G401 (cell line): Measurements from ENCODE around the gene LPIN1. TPM values are rescaled to one million over a fixed set of nuclear protein-coding genes. Genes with fewer than 3 reads are reported as not detected.
A peak's percentile ranks its signal among the peaks of the same experiment; 100 is the strongest.
"Not testable (repeated sequence)": the region's sequence is repeated elsewhere in the genome, so short reads cannot be mapped to it uniquely, and the experiment has no call there.

Source experiments
- DNase-seq: peaks from one replicate; pipeline ENCODE4 v3.0.0-alpha.2; 2015; ENCODE audit warnings: low spot score
- in situ Hi-C: cut with HindIII; loops from 2 replicates; pipeline ENCODE4 v1.10.0; 2016; ENCODE audit warnings: low sequenced_read_pairs, mixed read lengths
- total RNA-seq: library from RNA; depleted of rRNA; stranded (reverse); fragments of >200 nt; shearing (Covaris generic); gene quantifications from 2 replicates; pipeline ENCODE4 v1.2.3, GENCODE V29; 2014

LPIN1 gene
- total RNA-seq, 1 experiment from 2014 or later, result 30.4 TPM

GRCh38 chr2:11814979-11815510 is 68.6 kb downstream of the LPIN1 start:
- in situ Hi-C loops, result no loop called here
- DNase-seq, result no peak

DNA sequence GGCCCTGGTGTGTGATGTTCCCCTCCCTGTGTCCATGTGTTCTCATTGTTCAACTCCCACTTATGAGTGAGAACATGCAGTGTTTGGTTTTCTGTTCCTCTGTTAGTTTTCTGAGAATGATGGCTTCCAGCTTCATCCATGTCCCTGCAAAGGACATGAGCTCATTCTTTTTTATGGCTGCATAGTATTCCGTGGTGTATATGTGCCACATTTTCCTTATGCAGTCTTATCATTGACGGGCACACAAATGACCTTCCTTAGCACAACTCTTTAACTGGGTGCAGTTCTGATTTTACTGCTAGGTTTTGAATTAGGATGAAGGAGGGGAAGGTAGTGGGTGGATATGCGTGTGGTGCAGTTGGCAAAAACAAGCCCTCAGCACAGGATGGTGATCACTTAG is 70.5 kb downstream of the LPIN1 start:
- in situ Hi-C loops, DNase-seq: not testable (repeated sequence)

DNA sequence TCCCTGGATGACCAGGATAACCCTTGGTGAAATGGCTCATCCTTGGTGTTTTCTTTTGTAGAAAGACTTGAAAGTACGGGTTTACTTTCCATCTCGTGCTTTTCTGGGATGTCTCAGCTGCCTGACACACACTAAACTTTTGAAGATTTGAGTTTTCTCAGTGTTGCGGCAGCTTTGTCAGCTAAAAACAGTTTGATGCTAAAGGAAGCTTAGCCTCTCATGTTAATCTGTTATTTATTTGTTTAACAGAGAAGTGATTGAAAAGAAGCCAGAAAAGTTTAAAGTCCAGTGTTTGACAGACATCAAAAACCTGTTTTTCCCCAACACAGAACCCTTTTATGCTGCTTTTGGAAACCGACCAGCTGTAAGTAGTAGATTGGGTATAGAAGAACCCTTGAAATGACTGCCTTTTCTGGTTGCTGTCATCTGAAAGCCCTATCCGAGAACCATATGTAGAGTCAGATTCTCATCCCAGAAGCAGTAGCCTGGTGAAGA is 72.8 kb downstream of the LPIN1 start:
- DNase-seq, result no peak
- in situ Hi-C loops, result no loop called here

GRCh38 chr2:11820650-11821049 is 74.2 kb downstream of the LPIN1 start:
- DNase-seq, result no peak
- in situ Hi-C loops, result no loop called here

- in situ Hi-C loops, result no loop called here
- no peak for DNase-seq
These were observed 75.3 kb downstream of the LPIN1 start for GRCh38 chr2:11821705-11822104.

GRCh38 chr2:11822359-11822745 is 75.9 kb downstream of the LPIN1 start:
- DNase-seq, in situ Hi-C loops: not testable (repeated sequence)

- in situ Hi-C loops, result no loop called here
- no peak for DNase-seq
These were observed 76.5 kb downstream of the LPIN1 start for GRCh38 chr2:11822746-11823451.

DNA sequence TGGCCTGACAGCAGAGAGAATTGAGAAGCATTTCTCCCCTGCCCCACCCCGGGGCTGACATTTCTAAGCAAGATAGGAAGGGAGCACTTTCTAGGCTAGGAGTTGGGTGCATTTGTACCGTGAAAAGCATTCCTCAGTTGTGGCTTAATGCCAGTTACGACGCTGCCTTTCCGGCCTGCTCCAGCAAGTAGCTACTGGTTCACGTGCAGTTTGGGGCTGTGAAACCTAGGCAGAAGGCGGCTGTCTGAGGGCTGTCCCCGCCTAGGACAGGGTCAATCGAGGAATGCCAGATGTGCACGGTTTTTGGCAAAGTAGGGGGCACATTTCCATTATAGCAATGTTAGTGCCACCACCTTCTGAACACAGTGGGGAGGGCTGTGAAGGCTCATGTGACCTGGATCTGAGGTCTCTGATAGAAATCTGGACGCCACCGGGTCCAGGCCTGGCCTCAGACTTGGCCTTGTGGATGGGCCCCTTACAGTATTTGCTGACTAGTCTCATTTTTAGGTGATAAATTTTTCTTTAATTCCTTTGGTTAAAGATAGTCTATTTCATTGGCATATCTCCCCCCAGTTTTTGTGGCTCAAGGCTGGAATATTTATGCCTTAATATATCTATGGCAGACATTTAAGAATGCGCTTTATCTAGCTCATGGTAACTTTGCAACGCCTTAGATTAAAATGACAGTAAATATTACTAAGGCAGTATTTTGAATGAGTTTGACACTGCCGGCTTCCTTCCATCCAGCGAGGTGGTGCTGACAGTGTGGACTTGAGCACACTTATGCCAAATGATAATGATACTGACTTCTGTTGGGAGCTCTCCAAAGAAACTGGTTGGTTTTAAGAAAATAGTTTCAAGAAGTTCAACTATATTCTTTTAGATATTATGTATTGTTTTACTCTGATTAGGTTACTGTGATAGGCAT is 78.7 kb downstream of the LPIN1 start:
- in situ Hi-C loops, result no loop called here

GRCh38 chr2:11827547-11827946 is 81.1 kb downstream of the LPIN1 start:
- no peak for DNase-seq
- in situ Hi-C loops, result no loop called here

More for the DNA sequence above, 78.7 kb downstream of the LPIN1 start:
- no peak for DNase-seq

GRCh38 chr2:11828933-11829323 is 82.5 kb downstream of the LPIN1 start:
- no peak for DNase-seq
- in situ Hi-C loops, result no loop called here

- peak; percentile 40 for DNase-seq
- in situ Hi-C loops, result no loop called here
These were observed 83.0 kb downstream of the LPIN1 start for GRCh38 chr2:11829324-11829946.

- in situ Hi-C loops, result no loop called here
These were observed 83.7 kb downstream of the LPIN1 start for GRCh38 chr2:11829947-11830707.

GRCh38 chr2:11830708-11831301 is 84.4 kb downstream of the LPIN1 start:
- DNase-seq, result no peak
- in situ Hi-C loops, result no loop called here

More at GRCh38 chr2:11829947-11830707, 83.7 kb downstream of the LPIN1 start:
- DNase-seq, result peak; percentile 67

GRCh38 chr2:11831415-11831814 is 85.0 kb downstream of the LPIN1 start:
- in situ Hi-C loops, result no loop called here
- DNase-seq, result no peak

- DNase-seq, result no peak
- in situ Hi-C loops, result no loop called here
These were observed 86.1 kb downstream of the LPIN1 start for GRCh38 chr2:11832531-11832930.

DNA sequence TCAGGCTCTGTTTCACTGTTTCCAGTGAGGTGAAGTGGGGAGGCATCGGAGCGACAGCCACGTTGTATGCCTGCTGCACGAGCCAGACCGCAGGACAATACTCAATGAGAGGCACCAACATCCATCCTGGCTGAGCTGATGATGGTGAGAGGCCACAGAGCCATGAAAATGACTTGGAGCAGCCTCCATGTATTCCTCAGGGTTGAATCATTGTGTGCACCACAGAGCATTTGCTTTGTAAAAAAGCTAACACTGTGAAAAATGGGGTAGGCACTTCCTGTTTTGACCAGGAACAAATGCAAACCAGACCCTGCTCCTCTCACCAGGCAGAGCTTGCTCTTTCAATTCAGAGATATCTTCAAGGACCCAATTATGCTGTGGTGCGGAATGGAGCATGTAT is 87.2 kb downstream of the LPIN1 start:
- no peak for DNase-seq
- in situ Hi-C loops, result no loop called here

GRCh38 chr2:11835403-11835802 is 89.0 kb downstream of the LPIN1 start:
- DNase-seq, result no peak
- in situ Hi-C loops, result no loop called here

- DNase-seq, result no peak
- in situ Hi-C loops, result no loop called here
These were observed 90.3 kb downstream of the LPIN1 start for GRCh38 chr2:11836647-11837219.
